Stomach (tissue), 4 donors: Measurements from ENCODE around the gene GREB1L.

ENCODE experiments used
- EP300 ChIP-seq: sonication (generic); formaldehyde crosslinking; IDR thresholded peaks from one replicate; pipeline ENCODE4 v1.6.1; 2017; ENCODE audit warnings: antibody characterized with exemption
- POLR2A ChIP-seq, 4 donors: fragments of 450-650 bp; IDR thresholded peaks; one replicate each; pipeline ENCODE4 v1.6.1; 2016; ENCODE audit warnings: antibody characterized with exemption in 4 of 4, control low read depth in 2 of 4, mild to moderate bottlenecking in 1 of 4, moderate library complexity in 1 of 4
- TF ChIP-seq, protein P1 (sequence below), 7 experiments: fragments of 450-650 bp in 4 of 7; fragments of 200-600 bp in 3 of 7; sonication (generic) in 3 of 7; IDR thresholded peaks; one replicate each; pipeline ENCODE4 v1.5.1; 2016 to 2019; ENCODE audit warnings: antibody characterized with exemption in 7 of 7, control low read depth in 2 of 7, mild to moderate bottlenecking in 1 of 7

DNA sequence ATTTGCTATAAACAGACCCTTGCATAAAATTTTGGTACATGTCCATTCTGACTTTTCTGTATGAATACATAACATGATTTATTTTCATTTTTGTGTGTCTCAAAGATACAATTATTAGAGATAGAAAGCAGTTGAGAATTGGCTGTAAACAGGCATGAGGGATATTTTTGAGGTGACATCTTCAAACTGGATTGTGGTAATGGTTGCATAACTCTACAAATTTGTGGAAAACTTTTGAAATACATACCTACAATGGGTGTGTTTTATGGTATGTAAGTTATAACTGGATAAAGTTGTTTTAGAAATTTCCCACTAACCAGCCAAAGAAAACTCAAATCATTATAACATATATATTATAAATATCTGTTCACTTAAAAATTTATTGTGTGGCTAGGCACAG, 39.6 kb downstream of the GREB1L start:
- no peak for TF ChIP-seq POLR2A (IDR thresholded peaks at IDR 0.05)
- TF ChIP-seq, protein P1, sequence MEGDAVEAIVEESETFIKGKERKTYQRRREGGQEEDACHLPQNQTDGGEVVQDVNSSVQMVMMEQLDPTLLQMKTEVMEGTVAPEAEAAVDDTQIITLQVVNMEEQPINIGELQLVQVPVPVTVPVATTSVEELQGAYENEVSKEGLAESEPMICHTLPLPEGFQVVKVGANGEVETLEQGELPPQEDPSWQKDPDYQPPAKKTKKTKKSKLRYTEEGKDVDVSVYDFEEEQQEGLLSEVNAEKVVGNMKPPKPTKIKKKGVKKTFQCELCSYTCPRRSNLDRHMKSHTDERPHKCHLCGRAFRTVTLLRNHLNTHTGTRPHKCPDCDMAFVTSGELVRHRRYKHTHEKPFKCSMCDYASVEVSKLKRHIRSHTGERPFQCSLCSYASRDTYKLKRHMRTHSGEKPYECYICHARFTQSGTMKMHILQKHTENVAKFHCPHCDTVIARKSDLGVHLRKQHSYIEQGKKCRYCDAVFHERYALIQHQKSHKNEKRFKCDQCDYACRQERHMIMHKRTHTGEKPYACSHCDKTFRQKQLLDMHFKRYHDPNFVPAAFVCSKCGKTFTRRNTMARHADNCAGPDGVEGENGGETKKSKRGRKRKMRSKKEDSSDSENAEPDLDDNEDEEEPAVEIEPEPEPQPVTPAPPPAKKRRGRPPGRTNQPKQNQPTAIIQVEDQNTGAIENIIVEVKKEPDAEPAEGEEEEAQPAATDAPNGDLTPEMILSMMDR (IDR thresholded peaks at IDR 0.05): no peak
- TF ChIP-seq EP300: no peak
